Measurements from ENCODE around the gene NR2E1. TPM values are rescaled to one million over a fixed set of nuclear protein-coding genes. Genes with fewer than 3 reads are reported as not detected.

Gene NR2E1
- total RNA-seq, 1 donor: not detected

DNA sequence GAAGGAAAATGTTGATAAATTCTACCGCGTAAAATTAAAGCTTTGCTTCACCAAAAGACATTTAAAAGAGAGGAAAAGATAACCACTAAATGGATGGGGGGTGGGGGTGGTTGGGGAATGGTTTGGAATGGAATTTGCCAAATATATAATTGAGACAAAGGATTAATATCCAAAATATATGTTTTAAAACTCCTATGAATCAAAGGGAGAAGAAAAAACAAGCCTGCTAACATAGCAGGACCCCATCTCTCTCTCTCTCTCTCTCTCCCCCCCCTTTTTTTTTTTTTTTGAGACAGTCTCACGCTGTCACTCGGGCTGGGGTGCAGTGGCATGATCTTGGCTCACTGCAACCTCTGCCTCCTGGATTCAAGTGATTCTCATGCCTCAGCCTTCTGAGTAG, 13.4 kb upstream of the NR2E1 start:
- no peak for DNase-seq (ENCODE audit: low read depth)
- TF ChIP-seq, protein P1, sequence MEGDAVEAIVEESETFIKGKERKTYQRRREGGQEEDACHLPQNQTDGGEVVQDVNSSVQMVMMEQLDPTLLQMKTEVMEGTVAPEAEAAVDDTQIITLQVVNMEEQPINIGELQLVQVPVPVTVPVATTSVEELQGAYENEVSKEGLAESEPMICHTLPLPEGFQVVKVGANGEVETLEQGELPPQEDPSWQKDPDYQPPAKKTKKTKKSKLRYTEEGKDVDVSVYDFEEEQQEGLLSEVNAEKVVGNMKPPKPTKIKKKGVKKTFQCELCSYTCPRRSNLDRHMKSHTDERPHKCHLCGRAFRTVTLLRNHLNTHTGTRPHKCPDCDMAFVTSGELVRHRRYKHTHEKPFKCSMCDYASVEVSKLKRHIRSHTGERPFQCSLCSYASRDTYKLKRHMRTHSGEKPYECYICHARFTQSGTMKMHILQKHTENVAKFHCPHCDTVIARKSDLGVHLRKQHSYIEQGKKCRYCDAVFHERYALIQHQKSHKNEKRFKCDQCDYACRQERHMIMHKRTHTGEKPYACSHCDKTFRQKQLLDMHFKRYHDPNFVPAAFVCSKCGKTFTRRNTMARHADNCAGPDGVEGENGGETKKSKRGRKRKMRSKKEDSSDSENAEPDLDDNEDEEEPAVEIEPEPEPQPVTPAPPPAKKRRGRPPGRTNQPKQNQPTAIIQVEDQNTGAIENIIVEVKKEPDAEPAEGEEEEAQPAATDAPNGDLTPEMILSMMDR (IDR thresholded peaks at IDR 0.05; ENCODE audit: insufficient read depth, low read depth, low read length): no peak
- no peak overlapping the region for H3K4me3 ChIP-seq (ENCODE audit: low read depth, low read length)

DNA sequence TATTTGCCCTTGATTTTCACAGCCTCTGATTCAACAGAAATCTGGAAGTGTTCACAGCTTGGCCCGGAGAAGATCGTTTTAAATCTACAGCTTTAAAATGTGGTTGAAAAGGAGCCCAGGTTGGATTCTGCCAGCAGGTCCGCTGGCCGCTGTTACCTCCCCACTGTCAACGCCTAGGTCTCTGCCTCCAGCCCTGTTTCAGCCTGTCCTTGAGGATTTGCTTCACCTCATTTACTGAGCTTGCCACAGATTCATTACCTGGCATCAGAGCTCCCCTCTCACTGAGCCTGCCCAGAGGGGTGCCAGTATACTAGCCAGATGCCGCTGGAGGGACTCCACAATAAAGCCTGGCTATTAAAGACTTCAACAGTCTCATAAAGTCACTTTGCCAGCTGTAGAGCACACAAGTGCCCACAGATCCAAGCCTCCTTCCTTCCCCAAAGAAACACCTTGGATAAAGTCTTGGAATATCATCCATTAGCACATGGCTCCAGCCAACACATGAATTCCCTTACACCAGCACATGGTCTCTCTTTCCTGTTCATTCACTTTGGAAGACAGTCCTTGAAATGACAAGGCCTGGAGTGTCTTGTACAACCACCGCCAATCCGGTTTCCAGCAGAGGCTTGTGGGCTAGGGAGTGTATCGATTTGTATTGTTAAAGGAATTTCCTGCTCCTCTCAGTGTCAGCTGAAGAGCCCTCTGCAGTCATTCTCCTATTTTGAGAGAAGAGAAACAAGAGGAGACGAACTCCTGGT, 9.5 kb upstream of the NR2E1 start:
- TF ChIP-seq, protein P1 (IDR thresholded peaks at IDR 0.05; ENCODE audit: insufficient read depth, low read depth, low read length): no peak
- DNase-seq (ENCODE audit: low read depth): no peak

DNA sequence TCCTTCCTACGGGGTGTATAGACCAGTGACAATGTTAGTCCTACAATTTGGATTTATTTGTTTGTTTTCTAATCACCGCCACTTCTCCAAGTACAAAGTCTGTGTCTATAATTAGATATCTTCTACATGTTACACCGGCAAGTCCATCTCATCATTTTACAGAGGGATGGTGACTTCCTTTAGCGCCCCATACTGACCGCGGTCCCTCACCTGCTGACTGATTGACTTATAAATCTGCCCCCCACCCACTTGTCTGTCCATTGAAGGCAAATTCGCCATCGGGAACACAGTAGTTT, 8.9 kb upstream of the NR2E1 start:
- TF ChIP-seq, protein P1 (IDR thresholded peaks at IDR 0.05; ENCODE audit: insufficient read depth, low read depth, low read length): no peak
- H3K4me3 ChIP-seq (ENCODE audit: low read depth, low read length): no peak overlapping the region
- no peak for DNase-seq (ENCODE audit: low read depth)

More for the DNA sequence above, 9.5 kb upstream of the NR2E1 start:
- H3K4me3 ChIP-seq (ENCODE audit: low read depth, low read length): no peak overlapping the region

DNA sequence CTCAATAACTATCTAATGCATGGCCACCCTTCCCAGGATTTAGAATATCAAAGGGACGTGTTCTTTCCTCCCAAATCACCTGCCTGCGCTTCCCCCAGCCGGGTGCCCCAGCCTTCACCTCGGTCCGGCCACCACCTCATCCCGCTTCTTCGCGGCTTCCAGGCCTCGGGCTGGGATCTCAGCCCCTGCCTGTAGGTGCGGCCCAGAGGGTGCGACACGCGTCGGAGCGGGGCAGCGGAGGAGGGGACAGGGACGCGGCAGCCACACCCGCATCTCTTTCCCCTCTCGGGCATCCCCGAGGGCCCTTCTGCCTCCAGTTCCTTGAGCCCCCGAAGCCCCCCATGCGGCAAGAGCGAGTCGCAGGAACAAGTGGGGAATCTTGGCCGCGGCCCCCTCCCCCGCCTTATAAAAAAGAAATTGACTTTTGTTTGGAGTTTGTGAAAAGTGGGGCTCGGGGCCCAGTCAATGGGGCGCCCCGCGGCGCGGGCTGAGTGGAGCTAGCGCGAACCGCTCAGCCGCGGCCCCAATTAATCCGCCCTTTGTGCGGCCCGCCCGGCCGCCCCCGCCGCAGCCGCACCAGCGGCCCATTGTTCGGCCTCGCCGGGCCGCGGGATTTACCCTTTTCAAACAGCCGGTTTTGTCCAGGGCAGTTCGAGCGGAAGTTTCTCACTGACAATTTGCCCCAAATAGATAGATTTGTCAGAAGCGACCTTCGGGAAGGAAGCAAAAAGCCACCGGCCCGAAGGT, 8.4 kb upstream of the NR2E1 start:
- TF ChIP-seq, protein P1 (IDR thresholded peaks at IDR 0.05; ENCODE audit: insufficient read depth, low read depth, low read length): no peak
- no peak overlapping the region for H3K4me3 ChIP-seq (ENCODE audit: low read depth, low read length)
- no peak for DNase-seq (ENCODE audit: low read depth)

DNA sequence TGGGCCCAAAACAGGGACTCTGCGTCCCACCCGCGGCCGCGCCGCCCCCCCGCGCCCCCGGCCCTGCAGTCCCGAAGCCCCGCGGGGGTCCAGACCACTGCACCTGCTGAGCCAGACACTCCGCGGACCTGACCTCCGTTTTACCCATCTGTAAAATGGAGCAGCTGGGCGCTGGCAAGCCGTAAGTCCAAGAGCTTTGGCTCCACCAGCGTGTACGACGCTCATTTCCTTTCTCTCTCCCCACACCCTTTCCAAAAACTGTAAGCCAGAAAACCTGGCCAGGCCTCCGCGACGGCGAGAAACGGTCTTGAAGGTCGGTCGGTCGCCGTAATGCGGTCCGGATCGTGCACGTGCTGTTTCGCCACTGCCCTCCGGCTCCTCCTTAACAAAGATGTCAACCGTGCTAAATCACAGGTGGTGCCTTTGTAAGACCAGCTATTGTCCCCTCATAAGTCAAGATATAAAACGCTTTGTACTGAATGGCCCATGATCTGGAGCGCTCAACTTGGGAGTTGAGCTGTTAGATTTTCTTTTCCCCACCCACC, 7.8 kb upstream of the NR2E1 start:
- H3K4me3 ChIP-seq (ENCODE audit: low read depth, low read length): no peak overlapping the region
- DNase-seq (ENCODE audit: low read depth): no peak
- TF ChIP-seq, protein P1 (IDR thresholded peaks at IDR 0.05; ENCODE audit: insufficient read depth, low read depth, low read length): no peak

DNA sequence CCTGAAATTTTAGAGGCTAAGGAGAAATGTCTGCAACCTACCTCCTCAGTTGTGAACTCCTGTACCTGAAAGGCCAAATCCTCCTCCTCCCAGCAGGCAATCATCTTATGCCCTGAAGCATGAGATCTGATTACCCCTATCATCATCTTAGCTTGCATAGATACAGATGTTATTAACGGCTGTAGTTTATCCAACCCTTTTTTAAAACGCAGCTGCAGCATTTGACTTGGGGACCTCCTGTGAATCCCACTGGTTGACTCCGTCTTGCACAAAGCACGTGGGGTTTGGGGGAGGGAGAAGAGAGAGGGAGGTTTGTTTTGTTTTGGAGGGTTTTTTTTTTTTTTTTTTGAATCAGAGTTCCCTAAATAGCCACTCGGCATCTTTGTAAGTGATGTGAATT, 5.8 kb upstream of the NR2E1 start:
- TF ChIP-seq, protein P1 (IDR thresholded peaks at IDR 0.05; ENCODE audit: insufficient read depth, low read depth, low read length): no peak
- DNase-seq (ENCODE audit: low read depth): no peak
- H3K4me3 ChIP-seq (ENCODE audit: low read depth, low read length): no peak overlapping the region
